GM21825 (cell line): ENCODE data around the gene CNOT11.

Source experiments
- ATAC-seq: cut with Tn5 transposase; IDR thresholded peaks from one replicate; pipeline ENCODE4 v1.9.1; 2021; ENCODE audit warnings: mild to moderate bottlenecking, moderate library complexity; ENCODE audit not compliant: unreplicated experiment

CNOT11 gene

GRCh38 chr2:101274142-101274541 is 21.5 kb downstream of the CNOT11 start:
- no peak for ATAC-seq

GRCh38 chr2:101277111-101277510 is 24.4 kb downstream of the CNOT11 start:
- no peak for ATAC-seq

GRCh38 chr2:101278925-101279324 is 26.2 kb downstream of the CNOT11 start:
- ATAC-seq, result no peak

GRCh38 chr2:101281482-101281881 is 28.8 kb downstream of the CNOT11 start:
- no peak for ATAC-seq

GRCh38 chr2:101282980-101283379 is 30.3 kb downstream of the CNOT11 start:
- ATAC-seq, result no peak

GRCh38 chr2:101286684-101287083 is 34.0 kb downstream of the CNOT11 start:
- ATAC-seq, result no peak

- ATAC-seq, result no peak
Measured at GRCh38 chr2:101287303-101287702, 34.6 kb downstream of the CNOT11 start.

- no peak for ATAC-seq
Measured at GRCh38 chr2:101290711-101291110, 38.0 kb downstream of the CNOT11 start.

- no peak for ATAC-seq
Measured at GRCh38 chr2:101291973-101292372, 39.3 kb downstream of the CNOT11 start.

- ATAC-seq, result no peak
Measured at GRCh38 chr2:101293544-101293943, 40.9 kb downstream of the CNOT11 start.

- ATAC-seq, result no peak
Measured at GRCh38 chr2:101294861-101295260, 42.2 kb downstream of the CNOT11 start.

GRCh38 chr2:101295895-101296294 is 43.2 kb downstream of the CNOT11 start:
- no peak for ATAC-seq

- ATAC-seq, result no peak
Measured at GRCh38 chr2:101296371-101296770, 43.7 kb downstream of the CNOT11 start.

- ATAC-seq, result no peak
Measured at GRCh38 chr2:101297383-101297782, 44.7 kb downstream of the CNOT11 start.

- no peak for ATAC-seq
Measured at GRCh38 chr2:101299604-101300003, 46.9 kb downstream of the CNOT11 start.

GRCh38 chr2:101300164-101300563 is 47.5 kb downstream of the CNOT11 start:
- ATAC-seq, result no peak

GRCh38 chr2:101300836-101301235 is 48.1 kb downstream of the CNOT11 start:
- ATAC-seq, result no peak

- no peak for ATAC-seq
Measured at GRCh38 chr2:101302016-101302415, 49.3 kb downstream of the CNOT11 start.

GRCh38 chr2:101303688-101304087 is 51.0 kb downstream of the CNOT11 start:
- ATAC-seq, result no peak

- no peak for ATAC-seq
Measured at GRCh38 chr2:101305035-101305434, 52.3 kb downstream of the CNOT11 start.

GRCh38 chr2:101305492-101306078 is 52.9 kb downstream of the CNOT11 start:
- ATAC-seq, result no peak

GRCh38 chr2:101306410-101306809 is 53.7 kb downstream of the CNOT11 start:
- no peak for ATAC-seq

- no peak for ATAC-seq
Measured at GRCh38 chr2:101307503-101307902, 54.8 kb downstream of the CNOT11 start.
